GM18951 (cell line): ENCODE results near the gene UBA6.
"Not testable (repeated sequence)": the region's sequence is repeated elsewhere in the genome, so short reads cannot be mapped to it uniquely, and the experiment has no call there.

Experiments
- POLR2A ChIP-seq: IDR thresholded peaks from 4 replicates; pipeline ENCODE4 v1.6.1; 2011; ENCODE audit warnings: mild to moderate bottlenecking; ENCODE audit not compliant: insufficient read length, insufficient read depth; ENCODE audit errors: extremely low read depth
- in situ Hi-C: fragments of 300-500 bp; cut with MboI; formaldehyde crosslinking; loops from one replicate; pipeline ENCODE4 v1.12.0; 2022; ENCODE audit warnings: low sequenced_read_pairs, mixed read lengths, inconsistent platforms; ENCODE audit not compliant: unreplicated experiment

The UBA6 gene

DNA sequence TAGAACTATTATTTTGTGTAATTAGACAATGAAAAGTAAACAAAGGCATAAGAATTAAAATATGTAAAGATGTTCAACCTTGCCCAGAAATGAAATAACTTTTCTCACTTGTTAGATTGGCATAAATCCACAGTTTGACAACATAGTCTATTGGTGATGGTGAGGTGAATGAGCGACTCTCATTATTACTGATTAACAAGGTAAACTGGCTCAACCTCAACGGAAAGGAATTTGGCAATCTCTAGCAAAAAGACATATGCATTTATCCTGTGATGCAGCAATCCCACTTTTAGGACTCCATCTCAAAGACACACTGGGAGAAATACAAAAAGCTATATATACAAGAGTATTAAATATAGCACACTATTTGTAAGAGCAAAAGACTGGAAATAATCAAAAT lies 22.3 kb downstream of the UBA6 start:
- in situ Hi-C loops = no loop called here
- no peak for TF ChIP-seq POLR2A

DNA sequence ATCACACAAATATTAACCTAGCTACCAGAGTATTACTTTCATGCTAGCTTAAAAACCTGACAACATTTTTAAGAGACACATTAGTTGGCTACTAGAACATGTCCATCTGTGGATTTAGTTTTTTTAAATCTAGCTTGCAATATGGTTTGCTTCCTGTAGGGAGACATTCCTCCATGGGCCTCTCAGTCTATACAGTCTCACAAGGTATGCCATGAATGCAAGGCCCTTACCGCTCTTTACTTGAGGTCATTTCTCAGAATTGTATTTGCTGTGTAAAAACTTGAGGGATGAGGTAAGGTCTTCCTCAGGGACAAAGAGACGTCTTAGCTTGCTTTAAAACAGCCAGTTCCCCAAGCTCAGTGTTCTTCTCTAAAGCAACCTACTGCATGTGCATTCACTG lies 26.9 kb downstream of the UBA6 start:
- in situ Hi-C loops = no loop called here
- TF ChIP-seq POLR2A = no peak

DNA sequence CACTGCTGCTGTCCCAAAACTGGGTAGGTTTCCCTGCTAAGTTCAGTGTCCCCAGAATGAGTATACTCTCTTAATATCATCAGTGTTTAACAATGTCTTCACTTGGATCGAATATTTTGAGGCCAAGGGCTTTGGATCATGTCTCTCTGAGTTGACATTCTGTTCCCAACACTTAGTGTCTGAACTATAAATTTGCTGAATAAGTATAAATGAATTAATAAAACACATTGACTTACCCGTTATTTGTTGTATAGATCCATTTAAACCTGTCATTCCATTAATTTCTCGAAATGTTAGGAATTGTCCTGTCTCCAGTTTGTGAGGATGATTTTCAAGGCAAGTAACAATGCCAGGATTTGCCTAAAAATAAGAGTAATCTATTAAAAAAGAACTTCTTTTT lies 32.6 kb downstream of the UBA6 start:
- in situ Hi-C loops = no loop called here
- TF ChIP-seq POLR2A = no peak

DNA sequence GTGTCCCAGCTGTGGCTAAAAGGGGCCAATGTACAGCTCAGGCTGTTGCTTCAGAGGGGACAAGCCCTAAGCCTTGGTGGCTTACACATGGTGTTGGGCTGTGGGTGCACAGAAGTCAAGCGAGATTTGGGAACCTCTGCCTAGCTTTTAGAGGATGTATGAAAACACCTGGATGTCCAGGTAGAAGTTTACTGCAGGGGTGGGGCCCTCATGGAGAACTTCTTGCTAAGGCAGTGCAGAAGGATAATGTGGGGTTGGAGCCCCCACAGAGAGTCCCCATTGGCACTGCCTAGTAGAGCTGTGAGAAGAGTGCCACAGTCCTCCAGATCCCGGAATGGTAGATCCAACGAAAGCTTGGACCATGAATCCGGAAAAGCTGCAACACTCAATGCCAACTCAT lies 40.5 kb downstream of the UBA6 start:
- TF ChIP-seq POLR2A = no peak
- in situ Hi-C loops = no loop called here

DNA sequence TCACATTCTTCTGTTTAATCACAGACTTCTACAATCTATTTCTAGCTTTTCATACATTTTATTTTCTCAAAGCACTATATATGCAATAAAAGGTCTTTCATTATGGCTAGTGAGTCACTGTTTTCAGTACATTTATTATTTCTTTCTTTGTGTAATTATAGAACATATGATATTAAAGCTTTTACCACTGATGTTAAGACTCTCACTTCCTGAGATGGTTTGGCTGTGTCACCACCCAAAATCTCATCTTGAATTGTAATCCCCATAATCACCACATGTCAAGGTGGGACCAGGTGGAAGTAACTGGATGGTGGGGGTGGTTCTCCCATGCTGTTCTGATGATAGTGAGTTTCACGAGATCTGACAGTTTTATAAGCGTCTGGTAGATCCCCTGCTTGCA lies 41.9 kb downstream of the UBA6 start:
- TF ChIP-seq POLR2A = no peak
- in situ Hi-C loops = no loop called here

DNA sequence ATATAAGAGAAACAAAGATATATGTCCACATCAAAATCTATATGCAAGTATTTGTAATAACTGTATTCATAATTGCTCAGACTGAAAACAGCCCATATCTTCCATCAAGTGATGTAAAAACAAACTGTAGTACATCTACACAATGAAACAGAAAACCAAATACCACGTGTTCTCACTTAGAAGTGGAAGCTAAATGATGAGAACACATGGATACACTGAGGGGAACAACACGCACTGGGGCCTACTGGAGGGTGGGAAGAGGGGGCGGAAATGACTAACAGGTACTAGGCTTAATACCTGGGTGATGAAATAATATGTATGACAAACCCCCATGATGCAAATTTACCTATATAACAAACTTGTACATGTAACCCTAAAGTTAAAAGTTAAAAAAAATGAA lies 42.7 kb downstream of the UBA6 start:
- in situ Hi-C loops = no loop called here
- no peak for TF ChIP-seq POLR2A

DNA sequence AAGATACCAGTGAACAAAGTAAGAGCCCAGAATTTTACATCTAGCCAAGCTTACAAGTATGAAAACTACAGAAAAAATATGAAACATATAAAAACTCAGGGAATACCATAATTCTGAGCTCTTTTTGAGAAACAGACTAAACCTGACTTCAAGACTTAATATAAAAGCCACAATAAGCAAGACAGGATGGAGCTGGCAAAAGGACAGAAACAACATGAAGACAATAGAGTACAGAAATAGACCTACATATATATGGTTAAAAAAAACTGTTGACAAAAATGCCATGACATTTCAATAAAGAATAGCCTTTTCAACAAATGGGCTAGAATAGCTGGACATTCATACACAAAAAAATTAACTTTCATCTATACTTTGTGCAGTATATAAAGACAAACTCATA lies 49.4 kb downstream of the UBA6 start:
- no peak for TF ChIP-seq POLR2A
- in situ Hi-C loops = no loop called here

DNA sequence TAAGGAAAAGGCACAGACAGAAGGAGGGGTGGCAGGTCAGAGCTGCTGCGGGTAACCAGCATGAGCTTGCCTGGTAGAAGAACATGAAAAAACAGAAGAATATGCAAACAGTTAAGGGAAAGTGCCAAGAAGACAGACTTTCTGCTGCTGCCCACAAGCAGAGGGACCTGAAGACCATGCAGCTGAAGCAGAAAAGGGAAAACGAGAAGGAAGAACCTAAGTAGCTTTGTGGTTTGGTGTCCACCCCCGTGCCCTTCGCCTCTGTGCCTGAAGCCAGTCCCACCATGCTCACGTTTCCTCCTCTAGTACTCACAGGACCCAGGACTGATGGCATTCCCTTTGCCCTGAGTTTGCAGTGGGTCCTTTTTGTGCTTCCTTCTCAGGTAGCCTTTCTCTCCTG lies 62.8 kb downstream of the UBA6 start:
- no peak for TF ChIP-seq POLR2A
- in situ Hi-C loops = no loop called here

DNA sequence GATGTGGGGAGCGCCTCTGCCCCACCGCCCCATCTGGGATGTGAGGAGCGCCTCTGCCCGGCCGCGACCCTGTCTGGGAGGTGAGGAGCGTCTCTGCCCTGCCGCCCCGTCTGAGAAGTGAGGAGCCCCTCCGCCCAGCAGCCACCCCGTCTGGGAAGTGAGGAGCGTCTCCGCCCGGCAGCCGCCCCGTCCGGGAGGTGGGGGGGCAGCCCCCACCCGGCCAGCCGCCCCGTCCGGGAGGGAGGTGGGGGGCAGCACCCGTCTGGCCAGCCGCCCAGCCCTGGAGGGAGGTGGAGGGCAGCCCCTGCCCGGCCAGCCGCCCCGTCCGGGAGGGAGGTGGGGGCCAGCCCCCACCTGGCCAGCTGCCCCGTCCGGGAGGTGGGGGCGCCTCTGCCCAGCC lies 64.0 kb downstream of the UBA6 start:
- in situ Hi-C loops = not testable (repeated sequence)

DNA sequence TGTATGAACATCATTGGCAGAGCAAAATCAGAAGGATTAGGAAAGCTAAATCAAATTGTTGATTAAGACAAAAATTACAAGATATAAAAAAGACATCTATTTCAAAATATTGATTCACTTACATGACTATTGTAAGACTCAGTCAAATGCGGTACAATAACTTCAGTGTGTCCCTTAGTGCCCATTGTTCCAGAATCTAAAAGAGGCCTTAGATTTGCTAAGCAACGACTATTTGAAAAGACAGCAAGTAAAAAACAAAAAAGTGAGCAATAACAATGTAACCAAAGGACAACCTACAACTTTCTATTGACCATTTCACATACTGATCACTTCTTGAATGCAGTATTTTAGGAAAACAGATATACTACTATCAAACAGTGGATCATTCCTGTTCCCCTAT lies 65.6 kb downstream of the UBA6 start:
- in situ Hi-C loops = no loop called here

DNA sequence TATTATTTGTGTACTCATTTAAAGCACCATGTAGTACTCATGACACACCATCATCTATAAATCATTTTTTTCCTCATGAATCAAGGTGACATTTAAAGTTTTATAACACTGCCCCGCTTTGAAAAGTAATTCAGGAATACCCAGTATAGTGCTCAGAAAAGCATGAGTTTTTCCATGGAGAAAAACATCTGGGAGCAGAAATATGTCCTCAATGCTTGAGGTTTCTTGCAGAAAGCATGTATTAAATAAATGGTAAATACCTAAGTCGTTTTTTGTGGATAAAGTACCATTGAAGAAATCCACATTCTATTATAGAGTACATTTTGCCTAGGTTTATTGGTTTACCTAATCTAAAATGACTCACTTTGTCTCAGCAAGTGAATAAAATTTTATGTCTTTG lies 66.2 kb downstream of the UBA6 start:
- no peak for TF ChIP-seq POLR2A
- in situ Hi-C loops = no loop called here

More for the DNA sequence above, 65.6 kb downstream of the UBA6 start:
- TF ChIP-seq POLR2A = no peak

DNA sequence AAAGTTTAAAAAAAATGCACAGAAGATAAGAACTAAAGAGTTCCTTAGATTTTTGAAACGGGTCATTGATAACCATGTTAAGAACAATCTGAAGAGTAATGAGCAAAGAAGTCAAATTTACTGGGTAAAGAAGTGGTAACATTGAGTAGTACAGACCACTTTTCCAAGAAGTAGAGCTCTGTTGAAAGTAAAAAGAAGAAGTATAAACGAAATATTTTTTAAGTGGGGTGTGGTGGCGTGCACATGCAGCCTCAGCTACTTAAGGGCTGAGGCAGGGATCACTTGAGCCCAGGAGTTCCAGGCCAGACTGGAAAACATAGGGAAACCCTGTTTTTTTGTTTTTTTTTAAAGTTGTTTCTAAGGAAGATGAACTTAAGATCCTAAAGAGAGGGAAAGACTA lies 68.5 kb downstream of the UBA6 start:
- no peak for TF ChIP-seq POLR2A
- in situ Hi-C loops = no loop called here

DNA sequence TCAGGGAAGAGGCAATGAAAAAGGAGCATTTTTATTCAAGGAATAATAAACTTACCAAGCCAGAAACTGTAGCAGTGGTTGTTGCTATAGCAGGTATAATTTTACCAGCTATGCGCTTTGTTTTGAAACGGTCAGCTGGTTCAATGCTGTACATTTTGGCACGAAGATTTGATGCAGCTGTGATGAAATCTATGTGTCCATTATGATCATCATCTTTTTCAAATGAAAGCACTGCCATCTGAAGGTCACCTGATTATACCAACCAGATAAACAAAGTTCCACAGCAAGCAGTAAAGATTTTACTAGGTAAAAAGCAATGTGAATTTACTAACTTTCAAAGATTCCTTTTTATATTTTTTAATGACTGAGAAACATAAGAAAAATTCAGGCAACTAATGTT lies 76.0 kb downstream of the UBA6 start:
- no peak for TF ChIP-seq POLR2A
- in situ Hi-C loops = no loop called here

DNA sequence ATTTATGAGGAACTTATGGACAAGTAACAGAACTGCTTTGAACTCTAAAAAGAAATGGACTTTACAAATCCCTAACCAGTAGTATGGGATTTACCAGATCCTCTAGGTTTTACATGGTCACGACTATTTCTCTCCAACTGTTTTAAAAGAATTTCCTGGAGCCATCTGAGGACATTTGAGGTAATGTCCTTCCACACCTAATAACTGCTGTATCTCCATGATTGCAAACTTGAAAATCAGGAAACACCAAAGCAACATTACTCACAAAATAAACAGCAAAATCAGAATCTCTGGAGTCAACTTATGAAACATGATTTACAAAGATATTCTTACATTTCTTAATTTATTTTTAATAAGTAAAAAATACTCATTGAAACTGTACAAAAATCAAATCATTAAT lies 84.5 kb downstream of the UBA6 start:
- no peak for TF ChIP-seq POLR2A
- in situ Hi-C loops = no loop called here

DNA sequence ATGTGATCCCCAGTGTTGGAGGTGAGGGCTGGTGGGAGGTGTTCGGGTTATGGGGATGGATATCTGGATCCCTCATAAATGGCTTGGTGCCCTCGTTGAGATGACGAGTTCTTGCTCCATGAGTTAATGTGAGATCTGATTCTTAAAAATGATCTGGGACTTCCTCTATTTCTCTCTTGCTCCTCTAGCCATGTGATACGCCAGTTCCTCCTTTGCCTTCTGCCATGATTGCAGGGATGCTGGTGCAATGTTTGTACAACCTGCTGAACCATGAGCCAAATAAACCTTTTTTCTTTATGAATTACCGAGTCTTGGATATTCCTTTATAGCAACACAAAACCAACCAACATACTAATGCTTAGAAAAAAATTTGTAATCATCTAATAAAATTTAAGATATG lies 85.8 kb downstream of the UBA6 start:
- in situ Hi-C loops = no loop called here
- no peak for TF ChIP-seq POLR2A
